NCI-H774 (cell line): Measurements from ENCODE around the gene PRMT1.
"Not testable (repeated sequence)": the region's sequence is repeated elsewhere in the genome, so short reads cannot be mapped to it uniquely, and the experiment has no call there.

Experiments
- DNase-seq: peaks from one replicate; lab custom pipeline; 2025; lab: John Stamatoyannopoulos, UW

Gene PRMT1

DNA sequence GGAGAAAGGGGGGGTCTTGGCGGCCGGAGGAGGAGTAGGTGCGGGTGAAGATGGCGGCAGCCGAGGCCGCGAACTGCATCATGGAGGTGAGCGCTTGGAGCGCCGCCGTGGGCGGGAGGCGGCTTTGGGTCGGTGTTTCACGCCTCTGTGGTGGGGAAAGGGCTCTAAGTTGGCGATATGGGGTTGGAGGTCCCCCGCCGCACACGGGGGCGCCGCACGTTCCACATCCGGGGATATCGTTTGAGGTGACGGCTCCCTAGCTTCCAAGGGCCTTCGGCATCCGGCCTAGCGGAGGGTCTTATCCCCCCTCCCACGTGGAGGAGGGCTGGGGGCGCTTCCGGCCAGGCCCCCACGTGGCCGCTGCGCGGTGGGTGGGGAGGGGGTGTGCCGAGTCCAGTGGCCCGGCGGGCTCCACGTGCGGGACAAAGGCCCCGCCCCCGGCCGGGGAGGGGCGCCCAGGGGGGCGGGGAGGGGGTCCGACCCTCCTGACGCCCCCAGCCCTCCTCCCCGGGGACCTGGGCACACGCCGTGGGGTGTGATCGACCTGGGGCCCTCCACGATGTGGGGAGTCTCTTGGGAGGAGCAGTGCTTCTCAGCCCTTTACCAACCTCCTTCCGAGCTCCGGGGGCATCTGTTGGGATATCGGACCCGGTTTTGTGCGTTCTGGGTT is at the start of gene PRMT1:
Gene PRMT1 (plus strand): TSS at position 41 of the 670 bp plus-strand sequence. CDS start 10 bp downstream, at position 51.
- DNase-seq, result peak; percentile 30

DNA sequence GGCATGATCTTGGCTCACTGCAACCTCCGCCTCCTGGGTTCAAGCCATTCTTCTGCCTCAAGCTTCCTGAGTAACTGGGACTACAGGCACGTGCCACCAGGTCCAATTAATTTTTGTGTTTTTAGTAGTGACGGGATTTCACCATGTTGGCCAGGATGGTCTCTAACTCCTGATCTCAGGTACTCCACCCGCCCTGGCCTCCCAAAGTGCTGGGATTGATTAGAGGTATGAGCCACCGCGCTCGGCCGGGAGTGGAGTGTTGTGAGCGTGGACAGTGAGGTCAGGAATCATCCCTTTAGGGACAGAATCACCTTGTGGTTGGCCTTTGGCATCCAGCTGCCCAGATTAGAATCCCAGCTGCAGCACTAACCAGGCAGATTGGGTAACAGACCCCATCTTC is 47.4 kb upstream of the PRMT1 start:
- no peak for DNase-seq

DNA sequence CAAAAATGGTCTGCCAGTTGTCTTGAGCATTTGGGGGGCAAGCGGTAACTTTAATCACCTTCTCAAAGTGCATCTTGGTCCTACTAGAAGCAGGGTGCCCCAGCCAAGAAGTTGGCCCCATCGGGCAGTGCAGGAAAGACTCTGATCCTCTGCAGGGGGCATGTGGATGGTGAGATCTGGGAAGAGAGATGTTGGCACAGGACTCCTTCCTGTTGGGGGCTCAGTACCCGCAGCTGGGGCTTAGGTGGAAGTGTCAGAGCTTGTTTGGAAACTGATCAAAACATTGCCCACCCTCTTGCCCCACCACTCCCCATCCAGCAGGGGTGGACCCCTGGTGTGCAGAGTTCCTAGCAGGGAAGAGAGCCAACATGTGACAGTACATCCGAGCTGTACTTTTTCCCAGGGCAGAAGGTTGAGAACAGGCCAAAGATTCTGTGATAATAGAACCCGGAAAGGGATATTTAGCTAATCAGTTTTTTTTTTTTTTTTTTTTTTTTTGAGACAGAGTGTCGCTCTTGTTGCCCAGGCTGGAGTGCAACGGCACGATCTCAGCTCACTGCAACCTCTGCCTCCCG is 46.0 kb upstream of the PRMT1 start:
- no peak for DNase-seq

GRCh38 chr19:49631610-49632192 is 45.4 kb upstream of the PRMT1 start:
- no peak for DNase-seq

GRCh38 chr19:49632576-49632975 is 44.5 kb upstream of the PRMT1 start:
- no peak for DNase-seq

GRCh38 chr19:49633273-49633672 is 43.8 kb upstream of the PRMT1 start:
- not testable (repeated sequence) for DNase-seq

DNA sequence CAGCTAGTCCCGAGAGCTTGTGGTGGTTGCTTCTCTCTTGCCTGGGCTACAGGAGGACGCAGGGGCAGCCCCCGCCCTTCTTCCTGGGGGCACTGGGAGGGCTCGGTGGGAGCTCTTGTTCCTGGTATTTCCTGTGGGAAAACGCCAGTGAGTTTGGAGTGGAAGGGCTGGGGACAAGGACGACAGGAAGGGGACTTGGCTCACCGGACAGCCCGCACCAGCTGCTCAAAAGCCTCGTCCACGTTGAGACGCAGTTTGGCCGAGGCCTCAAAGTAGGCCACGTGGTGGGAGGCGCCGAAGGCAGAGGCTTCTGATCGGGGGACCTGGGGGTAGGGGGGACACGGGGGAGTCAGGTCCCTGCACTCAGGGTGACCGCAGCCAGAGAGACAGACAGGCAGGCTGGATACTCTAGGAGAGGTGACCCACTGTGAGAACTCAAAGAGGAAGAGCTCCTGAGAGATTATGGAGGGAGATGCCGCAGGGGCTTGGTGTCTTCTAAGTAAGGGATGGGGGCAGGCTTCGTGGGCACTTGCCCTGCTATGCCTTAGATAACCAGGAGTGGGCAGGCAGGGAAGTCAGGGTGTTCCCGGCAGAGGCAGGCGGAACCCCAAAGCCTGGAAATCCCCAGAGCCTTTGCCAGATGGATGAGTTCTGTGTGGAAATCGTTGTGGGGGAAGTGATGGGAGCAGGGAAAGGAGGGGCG is 41.4 kb upstream of the PRMT1 start:
- DNase-seq, result no peak

- DNase-seq, result no peak
Observed at GRCh38 chr19:49636233-49636932, 40.7 kb upstream of the PRMT1 start.

DNA sequence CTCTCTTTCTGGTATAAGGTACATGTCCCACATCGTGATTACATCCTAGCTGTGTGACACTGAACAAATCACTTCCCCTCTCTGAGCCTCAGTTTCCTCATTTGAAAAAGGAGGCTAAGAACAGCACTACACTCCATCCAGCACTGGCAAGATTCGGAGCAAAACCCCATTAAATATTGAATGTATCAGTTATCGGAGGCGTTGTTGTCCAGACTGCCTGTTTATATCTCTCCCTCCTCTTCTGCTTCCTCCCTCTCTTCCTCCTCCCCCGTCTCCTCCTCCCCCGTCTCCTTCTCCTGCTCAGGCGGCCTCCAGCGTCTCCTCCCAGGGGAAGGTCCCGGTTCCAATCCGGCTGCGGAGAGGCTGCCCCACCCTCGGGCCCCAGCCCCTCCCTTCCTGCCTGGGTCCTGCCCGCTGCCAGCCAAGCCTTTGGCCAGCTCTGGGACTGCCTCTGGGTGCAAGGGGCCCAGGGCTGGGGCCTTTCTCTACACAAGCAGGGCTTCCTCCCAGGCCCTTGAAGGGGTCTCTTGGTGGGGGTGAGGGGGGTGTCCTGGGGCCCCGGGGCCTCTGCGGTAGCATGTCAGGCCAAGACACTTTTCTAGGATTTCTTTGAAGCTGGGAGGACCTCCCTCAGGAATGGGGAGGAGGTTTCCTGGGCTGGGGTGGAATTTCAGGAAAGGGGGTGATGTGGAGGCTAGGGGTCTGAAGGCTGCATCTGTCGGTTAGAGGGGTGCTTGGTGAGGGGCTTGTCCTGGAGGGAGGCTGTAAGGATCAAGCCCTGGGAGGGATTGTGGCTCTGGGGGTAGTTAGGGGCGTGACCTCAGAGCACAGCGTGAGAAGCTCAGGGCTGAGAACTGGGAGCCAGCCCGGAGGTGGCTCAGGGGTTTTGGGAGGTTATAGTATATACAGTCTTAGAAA is 39.0 kb upstream of the PRMT1 start:
- DNase-seq, result no peak

- no peak for DNase-seq
Observed at GRCh38 chr19:49639401-49640112, 37.5 kb upstream of the PRMT1 start.

GRCh38 chr19:49640113-49640898 is 36.8 kb upstream of the PRMT1 start, which contains the start of gene RRAS:
Gene RRAS (minus strand): TSS chr19:49640143. CDS start chr19:49640098, 45 bp downstream.
- peak; percentile 99 for DNase-seq

DNA sequence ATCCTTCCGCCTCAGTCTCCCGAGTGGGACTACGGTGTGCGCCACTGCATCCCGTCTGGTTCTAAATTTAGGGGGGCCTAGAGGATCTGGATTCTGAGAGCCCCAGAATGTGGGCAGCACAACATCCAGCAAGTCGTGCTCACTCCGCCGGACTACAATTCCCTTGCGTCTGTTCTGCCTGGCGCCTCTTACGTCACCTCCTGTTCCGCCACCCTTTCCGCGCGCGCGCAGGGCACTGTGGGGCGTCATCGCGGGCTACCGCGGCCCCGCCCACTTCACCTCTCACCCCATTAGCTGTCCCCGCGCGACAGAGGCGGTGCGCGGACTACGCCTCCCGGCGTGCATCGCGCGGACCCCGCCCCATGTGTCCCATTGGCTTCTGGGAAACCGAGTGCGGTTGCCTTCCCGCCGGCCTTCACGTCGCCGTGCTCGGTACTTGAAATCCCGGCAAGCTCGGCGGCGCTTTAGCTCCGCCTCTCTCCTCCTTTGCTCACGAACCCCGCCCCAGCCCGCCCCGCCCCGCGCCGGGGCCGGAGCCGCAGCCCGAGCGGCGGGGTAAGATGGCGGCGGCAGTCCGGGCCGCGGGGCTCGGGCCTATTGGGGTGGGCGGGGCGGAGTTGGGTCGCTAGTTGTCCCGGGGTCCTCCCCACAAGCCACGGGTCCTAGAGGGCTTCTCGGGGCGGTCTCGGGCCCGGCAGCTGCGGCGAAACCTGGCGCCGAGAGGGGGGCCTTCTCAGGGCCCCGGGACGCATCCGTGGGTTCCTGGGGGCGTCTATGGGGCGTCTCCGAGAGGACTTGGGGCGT is 35.2 kb upstream of the PRMT1 start, which contains the start of gene SCAF1:
Gene SCAF1 (plus strand): TSS at position 522 of the 804 bp plus-strand sequence. CDS start 2,818 bp downstream, outside the sequence.
- DNase-seq, result peak; percentile 99

DNA sequence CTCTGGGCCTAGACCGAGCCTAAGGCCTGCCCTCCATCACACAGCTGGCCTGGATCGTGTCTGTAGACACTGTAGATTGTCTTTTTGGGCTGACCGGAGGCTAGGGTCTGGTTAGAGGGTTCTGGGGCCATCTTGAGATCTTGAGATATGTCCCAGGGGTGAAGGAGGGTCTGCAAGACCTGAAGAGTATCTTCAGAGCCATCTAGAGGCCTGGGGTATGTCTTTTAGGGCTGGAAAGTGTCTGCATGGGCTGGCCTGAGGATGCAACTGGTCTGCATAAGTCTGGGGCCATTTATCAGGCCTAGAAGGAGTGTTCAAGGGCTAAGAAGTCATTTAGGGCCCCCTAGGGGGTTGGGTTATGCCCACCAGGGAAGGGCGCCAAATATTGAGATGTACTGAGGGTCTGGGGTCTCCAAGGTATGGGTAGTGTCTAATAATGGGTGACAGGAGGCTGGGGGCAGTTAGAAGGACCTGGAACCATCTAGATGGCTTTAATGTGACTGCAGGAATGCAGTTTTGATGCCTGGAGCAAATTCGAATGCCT is 34.5 kb upstream of the PRMT1 start:
- DNase-seq, result no peak

DNA sequence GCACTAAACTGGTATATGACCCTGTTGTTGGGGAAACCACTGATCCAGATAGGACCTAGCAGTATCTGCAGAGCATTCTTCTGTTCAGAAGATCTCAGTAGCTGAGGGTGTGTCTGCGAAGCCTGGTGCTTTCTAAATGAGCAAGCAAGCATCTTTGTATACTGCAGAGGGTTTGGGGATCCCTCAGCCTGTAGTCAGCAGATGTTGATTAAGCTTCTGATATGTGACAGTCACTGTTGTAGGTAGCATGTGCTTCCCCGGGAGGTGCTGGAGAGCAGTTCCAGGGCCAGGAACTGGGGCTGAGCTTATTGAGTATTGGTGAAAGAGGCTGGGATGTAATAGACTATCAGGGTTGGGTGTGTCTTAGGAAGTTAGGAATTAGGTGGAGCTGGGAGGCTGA is 33.6 kb upstream of the PRMT1 start:
- DNase-seq, result no peak

- DNase-seq, result no peak
Observed at GRCh38 chr19:49645592-49645991, 31.5 kb upstream of the PRMT1 start.

- DNase-seq, result no peak
Observed at GRCh38 chr19:49645995-49646394, 31.1 kb upstream of the PRMT1 start.

GRCh38 chr19:49646586-49646985 is 30.5 kb upstream of the PRMT1 start:
- DNase-seq, result no peak
